ENCODE data around the gene GTSE1.

DNA sequence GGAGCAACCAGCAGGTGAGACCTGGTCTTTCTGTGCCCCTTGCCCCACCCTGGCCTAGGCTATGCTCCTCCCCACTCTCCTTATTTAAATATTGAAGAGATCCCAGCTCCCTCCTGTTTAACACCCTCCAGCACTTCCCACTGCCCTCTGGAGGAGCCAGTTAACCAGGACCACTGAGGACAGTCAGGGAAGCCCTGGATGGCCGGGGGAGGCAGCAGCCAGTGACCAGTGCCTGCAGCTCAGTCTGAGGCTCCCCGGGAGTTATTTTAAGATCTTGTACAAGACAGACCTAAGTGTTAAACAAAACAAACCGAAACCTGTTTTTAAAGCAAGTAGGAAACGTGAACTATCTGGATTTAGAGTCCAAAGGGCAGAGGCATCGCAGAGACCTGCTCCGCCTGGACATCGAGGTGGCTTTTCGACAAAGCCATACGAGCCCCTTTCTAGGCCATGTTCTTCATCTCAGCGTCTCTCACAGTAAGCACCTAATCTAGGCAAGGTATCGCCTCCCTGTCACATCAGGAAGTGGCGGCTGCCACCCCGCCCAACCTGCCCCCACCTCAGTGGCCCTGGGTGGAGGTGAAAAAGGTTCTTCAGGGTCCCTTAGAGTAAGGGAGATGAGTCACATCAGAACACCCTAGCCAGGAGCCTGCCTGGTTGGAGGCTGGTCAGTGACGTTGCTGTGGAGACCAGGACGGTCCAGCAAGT lies 74.1 kb downstream of the GTSE1 start:
- TF ChIP-seq, protein P1, sequence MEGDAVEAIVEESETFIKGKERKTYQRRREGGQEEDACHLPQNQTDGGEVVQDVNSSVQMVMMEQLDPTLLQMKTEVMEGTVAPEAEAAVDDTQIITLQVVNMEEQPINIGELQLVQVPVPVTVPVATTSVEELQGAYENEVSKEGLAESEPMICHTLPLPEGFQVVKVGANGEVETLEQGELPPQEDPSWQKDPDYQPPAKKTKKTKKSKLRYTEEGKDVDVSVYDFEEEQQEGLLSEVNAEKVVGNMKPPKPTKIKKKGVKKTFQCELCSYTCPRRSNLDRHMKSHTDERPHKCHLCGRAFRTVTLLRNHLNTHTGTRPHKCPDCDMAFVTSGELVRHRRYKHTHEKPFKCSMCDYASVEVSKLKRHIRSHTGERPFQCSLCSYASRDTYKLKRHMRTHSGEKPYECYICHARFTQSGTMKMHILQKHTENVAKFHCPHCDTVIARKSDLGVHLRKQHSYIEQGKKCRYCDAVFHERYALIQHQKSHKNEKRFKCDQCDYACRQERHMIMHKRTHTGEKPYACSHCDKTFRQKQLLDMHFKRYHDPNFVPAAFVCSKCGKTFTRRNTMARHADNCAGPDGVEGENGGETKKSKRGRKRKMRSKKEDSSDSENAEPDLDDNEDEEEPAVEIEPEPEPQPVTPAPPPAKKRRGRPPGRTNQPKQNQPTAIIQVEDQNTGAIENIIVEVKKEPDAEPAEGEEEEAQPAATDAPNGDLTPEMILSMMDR (IDR thresholded peaks at IDR 0.05), result no peak
- no peak for TF ChIP-seq POLR2AphosphoS5 (IDR thresholded peaks at IDR 0.05)
- TF ChIP-seq POLR2A (IDR thresholded peaks at IDR 0.05), result no peak
